KG1 (cell line): Measurements from ENCODE around the gene RSF1.
"Not testable (repeated sequence)": the region's sequence is repeated elsewhere in the genome, so short reads cannot be mapped to it uniquely, and the experiment has no call there.

Source experiments
- DNase-seq: peaks from one replicate; lab custom pipeline; 2025; lab: John Stamatoyannopoulos, UW

The RSF1 gene, protein sequence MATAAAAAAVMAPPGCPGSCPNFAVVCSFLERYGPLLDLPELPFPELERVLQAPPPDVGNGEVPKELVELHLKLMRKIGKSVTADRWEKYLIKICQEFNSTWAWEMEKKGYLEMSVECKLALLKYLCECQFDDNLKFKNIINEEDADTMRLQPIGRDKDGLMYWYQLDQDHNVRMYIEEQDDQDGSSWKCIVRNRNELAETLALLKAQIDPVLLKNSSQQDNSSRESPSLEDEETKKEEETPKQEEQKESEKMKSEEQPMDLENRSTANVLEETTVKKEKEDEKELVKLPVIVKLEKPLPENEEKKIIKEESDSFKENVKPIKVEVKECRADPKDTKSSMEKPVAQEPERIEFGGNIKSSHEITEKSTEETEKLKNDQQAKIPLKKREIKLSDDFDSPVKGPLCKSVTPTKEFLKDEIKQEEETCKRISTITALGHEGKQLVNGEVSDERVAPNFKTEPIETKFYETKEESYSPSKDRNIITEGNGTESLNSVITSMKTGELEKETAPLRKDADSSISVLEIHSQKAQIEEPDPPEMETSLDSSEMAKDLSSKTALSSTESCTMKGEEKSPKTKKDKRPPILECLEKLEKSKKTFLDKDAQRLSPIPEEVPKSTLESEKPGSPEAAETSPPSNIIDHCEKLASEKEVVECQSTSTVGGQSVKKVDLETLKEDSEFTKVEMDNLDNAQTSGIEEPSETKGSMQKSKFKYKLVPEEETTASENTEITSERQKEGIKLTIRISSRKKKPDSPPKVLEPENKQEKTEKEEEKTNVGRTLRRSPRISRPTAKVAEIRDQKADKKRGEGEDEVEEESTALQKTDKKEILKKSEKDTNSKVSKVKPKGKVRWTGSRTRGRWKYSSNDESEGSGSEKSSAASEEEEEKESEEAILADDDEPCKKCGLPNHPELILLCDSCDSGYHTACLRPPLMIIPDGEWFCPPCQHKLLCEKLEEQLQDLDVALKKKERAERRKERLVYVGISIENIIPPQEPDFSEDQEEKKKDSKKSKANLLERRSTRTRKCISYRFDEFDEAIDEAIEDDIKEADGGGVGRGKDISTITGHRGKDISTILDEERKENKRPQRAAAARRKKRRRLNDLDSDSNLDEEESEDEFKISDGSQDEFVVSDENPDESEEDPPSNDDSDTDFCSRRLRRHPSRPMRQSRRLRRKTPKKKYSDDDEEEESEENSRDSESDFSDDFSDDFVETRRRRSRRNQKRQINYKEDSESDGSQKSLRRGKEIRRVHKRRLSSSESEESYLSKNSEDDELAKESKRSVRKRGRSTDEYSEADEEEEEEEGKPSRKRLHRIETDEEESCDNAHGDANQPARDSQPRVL (N-terminal part only)

DNA sequence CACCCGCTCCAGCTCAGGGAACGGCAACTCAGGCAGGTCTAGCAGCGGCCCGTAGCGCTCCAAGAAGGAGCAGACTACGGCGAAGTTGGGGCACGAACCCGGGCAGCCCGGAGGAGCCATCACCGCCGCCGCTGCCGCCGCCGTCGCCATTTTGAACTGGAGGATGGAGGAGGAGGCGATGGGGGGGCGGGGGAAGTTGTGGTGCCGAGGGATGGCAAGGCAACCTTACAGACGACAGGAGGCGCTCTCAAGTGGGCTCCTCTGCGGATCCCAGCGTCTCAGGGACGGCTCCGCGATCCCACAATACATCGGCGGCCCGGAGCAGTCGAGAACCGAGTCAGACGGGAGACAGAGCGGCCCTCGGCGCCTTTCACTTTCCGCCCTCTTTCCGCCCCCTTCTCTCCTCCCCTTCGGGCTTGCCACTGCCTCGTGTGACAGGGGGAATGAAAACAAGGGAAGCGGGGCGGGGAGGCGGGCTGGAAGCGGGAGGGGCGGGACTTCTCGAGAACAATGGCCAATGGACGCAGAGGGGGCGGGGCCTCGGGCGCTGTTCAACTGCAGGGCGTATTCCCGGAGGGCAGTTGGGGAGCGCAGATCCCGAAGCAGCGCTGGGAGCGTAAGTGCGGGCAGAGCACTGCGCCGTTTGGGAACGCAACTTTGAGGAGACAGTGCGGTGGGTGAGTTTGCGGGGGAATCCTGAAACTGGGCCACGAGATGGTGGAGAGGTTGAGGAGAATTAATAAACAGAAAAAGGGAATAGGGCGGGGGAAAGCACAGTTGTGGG lies at the start of gene RSF1, which contains the start of gene AAMDC:
RSF1 (minus strand) TSS at position 158 of the 784 bp plus-strand sequence; CDS start at position 150, 8 bp downstream.
AAMDC (plus strand) TSS at position 580 of the 784 bp plus-strand sequence. CDS start 21,353 bp downstream, outside the sequence.
- peak; percentile 98 for DNase-seq

DNA sequence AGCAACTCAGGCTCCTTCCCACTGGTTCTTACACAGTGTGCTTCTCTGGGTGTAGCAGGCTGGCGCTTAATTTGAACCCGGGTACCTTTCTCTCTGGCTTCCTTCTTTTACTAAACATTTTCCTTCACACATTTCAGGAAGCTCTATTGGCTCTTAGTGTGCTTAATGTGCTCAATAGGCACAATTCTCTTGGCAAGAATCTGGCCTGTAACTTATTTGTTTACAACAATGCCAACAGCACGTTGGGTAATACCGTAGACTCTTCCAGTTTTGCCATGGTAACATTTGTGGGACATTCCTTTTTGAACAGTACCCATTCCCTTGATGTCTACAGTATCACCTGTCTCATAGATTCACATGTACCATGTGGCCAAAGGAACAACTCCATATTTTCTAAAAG lies 48.2 kb upstream of the RSF1 start:
- DNase-seq: no peak

DNA sequence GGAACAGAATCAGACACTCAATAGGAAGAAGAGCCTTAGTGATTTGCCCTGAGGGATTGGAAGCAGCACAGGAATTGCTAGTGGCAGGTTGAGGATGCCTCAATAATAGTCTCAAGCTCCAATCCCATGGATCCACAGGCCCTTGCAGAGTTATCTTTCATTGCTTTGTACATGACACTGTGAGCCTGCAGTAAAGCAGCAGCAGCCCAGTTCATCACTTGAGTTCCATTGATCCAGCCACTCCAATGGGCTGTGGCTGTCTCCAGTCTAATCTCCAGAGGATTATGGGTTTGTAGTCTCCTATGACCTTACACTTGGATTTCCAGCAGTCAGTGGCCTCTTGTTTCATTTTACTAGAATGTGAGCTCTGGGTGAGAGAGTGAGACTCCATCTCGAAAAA lies 45.8 kb upstream of the RSF1 start:
- no peak for DNase-seq

DNA sequence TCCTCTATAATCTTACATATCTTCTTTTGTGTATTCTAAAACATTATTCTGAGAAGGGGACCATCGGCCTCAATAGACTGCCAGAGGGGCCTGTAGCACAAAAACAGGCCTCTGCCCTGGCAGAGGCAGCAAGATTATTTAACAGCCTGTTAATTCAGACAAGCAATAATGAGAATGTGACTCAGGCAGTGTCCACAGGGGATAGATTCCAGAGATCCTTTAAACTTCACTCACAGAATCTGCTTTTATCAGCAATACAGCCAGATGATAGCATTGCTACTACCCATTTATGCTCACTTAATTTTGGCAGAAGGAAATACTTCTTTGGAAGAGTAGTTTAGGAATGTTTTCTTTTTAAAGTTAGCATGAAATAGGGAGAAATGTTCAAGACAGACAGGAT lies 45.3 kb upstream of the RSF1 start:
- DNase-seq: no peak

DNA sequence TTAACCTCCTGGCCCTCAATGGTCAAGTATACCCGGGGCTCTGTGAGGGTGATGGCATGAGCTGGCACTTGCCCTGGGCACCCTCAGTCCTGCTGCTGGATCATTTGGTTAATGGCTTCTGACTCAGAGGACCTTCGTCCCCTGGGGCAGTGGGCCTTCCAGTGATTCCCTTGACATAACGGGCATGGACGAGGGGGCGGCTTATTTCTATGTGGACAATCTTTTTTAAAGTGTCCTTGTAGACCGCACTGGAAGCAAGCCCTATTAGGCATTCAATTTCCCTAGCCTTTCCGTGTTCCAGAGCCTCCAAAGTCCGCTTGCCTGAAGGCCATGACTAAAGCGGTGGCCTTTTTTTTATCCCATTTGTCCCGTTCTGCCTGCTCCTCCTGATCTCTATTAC lies 40.9 kb upstream of the RSF1 start:
- not testable (repeated sequence) for DNase-seq

DNA sequence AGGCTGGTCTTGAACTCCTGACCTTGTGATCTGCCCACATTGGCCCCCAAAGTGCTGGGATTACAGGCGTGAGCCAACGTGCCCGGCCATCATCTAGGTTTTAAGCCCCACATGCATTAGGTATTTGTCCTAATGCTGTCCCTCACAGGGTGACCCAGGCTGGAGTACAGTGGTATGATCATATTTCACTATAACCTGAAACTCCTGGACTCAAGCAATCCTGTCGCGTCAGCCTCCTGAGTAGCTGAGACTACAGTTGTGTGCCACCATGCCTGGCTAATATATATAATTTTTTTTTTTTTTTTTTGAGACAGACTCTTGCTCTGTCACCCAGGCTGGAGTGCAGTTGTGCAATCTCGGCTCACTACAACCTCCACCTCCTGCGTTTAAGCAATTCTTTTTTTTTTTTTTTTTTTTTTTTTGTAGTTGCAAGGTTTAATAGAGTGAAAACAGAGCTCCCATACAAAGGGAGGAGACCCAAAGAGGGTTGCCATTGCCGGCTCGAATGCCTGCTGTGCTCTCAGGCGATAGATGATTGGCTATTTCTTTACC lies 37.5 kb upstream of the RSF1 start:
- not testable (repeated sequence) for DNase-seq

DNA sequence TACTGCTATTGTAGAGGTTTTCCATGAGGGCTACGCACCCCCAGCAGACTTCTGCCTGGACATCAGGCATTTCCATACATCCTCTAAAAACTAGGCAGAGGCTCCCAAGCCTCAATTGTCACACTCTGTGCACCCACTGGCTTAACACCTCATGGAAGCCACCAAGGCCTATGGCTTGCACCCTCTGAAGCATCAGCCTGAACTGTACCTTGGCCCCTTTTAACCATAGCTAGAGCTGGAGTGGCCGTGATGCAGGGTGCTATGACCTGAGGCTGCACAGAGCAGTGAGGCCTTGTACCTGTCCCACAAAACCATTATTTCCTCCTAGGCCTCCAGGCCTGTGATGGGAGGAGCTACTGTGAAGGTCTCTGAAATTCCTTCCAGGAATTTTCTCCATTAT lies 34.3 kb upstream of the RSF1 start:
- DNase-seq: no peak

DNA sequence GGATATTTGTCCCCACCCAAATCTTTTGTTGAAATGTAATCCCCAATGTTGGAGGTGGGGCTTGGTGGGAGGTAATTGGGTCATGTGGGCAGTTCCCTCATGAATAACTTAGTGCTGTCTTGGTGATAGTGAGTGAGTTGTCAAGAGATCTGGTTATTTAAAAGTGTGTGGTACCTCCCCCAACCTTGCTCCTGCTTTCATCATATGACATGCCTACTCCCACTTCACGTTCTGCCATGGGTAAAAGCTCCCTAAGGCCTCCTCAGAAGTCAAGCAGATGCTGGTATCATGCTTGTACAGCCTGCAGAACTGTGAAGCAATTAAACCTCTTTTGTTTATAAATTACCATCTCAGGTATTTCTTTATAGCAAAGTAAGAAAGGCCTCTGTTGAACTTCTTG lies 31.0 kb upstream of the RSF1 start:
- DNase-seq: no peak

DNA sequence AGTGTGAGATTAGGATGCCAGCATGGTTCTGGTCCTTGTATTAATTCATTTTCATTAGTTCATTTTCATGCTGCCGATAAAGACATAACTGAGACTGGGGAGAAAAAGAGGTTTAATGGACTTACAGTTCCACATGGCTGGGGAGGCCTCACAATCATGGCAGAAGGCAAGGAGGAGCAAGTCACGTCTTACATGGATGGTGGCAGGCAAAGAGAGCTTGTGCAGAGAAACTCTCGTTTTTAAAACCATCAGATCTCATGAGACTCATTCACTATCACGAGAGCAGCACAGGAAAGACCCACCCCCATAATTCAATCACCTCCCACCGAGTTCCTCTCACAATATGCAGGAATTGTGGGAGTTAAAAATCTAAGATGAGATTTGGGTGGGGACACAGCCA lies 23.2 kb upstream of the RSF1 start:
- DNase-seq: not testable (repeated sequence)

DNA sequence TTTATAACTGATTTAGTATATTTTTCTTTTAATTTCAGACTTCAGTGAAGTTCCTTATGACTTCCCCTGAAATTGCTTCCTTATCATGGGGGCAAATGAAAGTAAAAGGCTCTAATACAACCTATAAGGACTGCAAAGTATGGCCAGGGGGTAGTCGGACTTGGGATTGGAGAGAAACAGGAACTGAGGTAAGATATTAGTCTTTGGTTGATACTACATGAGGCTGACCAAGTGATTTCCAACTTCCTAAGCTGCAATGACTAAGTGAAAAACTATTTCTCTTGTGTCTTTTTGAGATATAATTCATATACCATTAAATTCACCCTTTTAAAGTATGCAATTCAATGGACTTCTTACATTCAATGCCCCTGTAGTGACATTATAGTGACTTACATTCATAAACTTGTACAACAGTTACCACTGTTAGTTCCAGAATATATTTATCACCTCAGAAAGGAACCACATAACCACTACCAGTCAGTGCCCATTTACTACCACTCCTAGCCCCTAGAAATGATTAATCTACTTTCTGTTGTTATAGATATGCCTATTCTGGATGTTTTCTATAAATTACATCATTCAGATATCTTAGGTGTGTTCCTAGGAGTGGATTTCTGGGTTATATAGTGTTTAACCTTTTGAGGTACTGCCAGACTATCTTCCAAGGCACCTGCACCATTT lies 22.1 kb upstream of the RSF1 start:
- DNase-seq: no peak

DNA sequence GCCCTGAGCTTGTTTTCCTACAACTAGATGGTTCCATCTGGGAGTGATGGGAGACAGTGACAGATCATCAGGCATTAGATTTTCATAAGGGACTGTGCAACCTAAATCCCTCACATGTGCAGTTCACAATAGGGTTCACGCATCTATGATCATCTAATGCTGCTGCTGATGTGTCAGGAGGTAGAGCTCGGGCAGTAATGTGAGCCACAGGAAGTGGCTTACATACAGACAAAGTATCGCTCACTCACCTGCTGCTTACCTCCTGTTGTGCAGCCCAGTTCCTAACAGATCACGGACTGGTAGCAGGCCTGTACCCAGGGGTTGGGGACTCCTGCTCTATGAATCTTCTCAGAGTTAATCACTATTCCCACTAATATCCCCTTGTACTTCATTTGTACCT lies 12.8 kb upstream of the RSF1 start:
- DNase-seq: no peak

DNA sequence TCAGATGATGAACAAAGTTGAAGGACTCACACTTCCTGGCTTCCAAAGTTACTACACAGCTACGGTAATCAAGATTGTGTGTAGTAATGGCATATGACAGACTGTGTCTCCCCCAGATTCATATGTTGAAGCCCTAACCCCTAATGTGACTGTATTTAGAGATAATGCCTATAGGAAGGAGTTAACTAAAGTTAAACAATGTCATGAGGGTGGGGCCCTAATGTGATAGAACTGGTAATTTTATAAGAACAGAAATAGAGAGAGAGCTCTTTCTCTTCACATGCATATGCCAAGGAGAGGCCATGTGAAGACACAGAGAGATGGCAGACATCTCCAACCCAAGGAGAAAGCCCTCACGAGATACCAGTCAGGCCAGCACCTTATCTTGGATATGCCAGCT lies 8.4 kb upstream of the RSF1 start:
- DNase-seq: no peak

DNA sequence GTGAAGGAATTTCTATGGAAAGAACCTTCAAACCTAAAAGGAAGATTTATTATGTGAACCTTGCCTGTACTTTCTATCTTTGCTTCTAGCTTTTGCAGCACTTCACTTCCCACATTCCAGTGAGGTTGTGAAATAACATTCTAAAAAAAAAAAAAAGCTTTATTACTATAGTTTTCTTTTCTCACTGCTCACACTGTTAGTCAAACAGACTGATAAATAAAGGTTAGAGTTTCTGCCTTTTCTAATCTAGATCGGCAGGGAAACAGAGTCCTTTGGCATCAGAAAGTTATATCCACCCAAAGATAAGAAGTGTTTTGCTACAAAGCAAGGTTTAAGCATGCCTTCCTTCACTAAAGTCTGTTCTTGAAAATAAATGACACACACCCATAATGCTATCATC lies 3.3 kb upstream of the RSF1 start:
- no peak for DNase-seq

DNA sequence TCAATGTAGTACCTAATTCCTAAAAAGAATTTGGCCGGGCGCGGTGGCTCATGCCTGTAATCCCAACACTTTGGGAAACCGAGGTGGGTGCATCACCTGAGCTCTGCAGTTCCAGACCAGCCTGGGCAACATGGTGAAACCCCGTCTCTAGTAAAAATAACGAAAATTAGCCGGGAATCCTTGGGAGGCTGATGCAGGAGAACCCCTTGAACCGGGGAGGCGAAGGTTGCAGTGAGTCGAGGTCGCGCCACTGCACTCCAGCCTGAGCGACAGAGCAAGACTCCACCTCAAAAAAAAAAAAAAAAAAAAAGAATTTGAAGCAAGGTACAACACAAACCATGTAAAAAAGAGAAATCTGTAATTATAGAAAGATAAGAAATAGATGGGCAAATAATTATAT lies 1.6 kb upstream of the RSF1 start:
- DNase-seq: not testable (repeated sequence)

DNA sequence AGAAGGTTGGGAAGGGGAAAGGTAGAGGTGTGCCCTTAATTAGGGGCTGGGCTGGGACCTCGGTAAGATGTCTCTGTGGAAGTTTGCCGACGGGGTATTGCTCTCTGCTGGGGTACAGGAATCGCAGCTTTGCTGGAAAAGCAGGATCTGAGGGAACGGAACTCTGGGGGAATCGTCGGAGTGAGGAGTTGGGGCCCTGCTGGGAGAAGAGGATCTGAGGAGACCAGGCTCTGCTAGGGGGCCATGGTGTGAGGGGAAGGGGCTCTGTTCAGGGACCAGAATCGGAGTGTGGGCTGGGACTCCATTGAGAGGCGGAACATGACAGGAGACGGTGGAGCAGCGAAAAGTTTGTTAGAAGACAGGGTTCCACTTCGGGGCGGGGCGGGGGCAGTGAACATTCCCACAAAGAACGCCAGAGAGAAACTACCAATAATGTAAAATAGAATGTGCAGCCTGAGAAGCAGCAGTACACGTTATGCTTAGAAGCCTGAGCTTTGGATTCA lies 878 bp upstream of the RSF1 start:
- DNase-seq: no peak

DNA sequence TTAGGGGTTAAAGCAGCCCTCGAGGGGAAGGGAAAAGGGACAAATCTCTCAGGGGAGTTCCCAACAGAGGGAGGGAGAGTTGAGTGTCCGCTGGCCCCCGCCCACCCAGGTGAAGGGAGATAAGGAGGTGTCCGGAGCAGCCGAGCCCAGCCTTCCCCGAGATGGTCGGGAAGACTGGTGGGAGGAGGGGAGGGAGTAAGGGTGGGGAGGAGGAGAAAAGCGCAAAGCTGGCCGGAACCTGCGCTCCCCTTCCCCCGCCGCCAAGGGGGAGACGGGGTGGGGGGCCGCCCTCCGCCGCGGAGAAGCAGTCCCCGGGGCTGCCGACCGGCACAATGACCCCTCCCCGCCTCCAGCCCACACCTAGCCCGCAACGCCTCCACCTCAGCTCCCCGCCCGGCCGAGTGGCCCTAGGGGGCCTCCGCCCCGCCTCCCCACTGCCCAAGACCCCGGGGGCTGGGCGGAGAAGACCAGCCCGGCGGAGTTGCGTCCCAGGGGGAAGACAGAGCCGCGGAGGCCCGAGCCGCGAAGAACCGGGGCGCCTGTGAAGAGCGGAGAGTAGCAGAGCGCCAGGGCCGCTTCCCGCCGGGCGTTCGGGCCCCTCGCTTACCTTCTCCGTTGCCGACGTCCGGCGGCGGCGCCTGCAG lies 479 bp downstream of the RSF1 start:
- DNase-seq: no peak

DNA sequence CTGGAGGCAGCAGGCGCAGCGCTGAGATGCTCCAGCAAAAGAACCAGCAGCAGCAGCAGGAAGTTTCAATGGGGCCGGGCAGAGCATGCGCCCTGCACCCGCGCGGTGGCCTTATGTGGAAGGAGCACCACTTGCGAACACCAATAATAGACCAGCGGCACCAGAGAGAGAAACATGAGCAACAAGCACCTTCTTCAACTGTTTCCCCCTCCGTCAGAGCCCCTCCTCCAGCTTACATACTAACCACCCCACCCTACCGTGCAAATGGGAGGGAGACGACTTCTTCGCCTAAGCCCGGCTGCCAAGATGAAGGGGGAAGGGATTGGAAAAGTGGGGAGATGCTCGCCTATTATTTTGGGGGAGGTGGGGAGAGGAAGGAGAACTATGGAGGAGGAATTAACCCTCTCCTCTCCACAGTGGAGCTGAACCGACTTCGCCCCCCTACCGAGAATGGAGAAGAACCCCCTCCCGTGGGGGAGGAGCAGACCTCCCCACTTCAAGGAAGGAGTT lies 1.1 kb downstream of the RSF1 start:
- peak; percentile 86 for DNase-seq

DNA sequence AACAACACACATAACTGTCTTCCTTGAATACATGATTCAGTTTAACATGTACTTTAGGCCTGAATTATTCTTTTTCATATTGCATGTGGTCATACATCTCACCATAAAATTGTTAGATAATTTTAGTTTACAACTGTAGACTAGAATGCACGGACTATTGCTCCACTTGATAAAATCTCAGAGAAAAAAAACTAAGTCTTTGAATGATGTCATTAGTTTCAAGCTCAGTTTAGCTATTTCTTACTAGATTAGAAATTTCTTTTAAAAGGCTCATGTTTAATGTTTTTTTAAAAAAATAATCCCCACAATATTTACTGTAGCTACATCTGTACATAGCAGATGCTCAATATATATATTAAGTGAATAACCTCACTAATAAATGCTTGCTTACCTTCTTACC lies 5.1 kb downstream of the RSF1 start:
- no peak for DNase-seq

DNA sequence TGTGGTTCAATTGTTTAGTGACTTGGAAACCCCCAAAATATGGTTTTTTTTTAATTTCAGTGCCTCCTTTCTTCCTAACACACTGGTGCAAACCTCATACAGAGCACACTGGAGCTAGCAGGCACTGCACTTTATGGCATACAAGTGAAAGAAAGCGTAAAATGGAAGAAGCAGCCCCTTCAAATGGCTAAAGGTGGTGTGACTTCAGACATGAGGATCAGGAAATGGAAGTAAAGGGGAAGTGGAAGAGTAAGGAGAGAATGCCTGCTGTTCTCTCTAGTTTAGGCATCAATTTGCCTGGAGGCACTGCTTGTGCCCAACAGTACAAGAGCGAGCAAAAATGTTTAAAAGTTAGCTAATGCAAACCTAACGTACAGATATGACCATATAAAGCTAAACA lies 5.7 kb downstream of the RSF1 start:
- no peak for DNase-seq
